DMS 273 (cell line): ENCODE data around the gene PSMD6.

Experiments used
- DNase-seq: peaks from one replicate; lab custom pipeline; 2025; ENCODE audit not compliant: unreplicated experiment; lab: John Stamatoyannopoulos, UW

PSMD6 gene

DNA sequence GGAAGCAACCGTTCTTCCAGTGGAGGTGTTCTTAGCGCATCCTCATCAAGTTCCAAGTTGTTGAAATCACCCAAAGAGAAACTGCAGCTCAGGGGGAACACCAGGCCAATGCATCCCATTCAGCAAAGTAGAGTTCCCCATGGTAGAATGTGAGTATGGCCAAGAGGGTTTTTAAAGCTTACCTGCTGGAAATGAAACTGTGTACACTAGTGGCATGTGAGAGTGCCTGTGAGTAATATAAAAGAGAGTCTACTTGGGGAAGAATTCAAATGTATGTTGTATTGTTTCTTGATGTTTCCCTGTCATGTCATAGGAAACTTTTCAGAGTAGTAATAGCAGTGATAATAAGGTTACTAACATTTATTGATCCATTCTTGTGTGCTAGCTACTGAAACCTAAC lies 43.3 kb downstream of the PSMD6 start:
- no peak for DNase-seq

DNA sequence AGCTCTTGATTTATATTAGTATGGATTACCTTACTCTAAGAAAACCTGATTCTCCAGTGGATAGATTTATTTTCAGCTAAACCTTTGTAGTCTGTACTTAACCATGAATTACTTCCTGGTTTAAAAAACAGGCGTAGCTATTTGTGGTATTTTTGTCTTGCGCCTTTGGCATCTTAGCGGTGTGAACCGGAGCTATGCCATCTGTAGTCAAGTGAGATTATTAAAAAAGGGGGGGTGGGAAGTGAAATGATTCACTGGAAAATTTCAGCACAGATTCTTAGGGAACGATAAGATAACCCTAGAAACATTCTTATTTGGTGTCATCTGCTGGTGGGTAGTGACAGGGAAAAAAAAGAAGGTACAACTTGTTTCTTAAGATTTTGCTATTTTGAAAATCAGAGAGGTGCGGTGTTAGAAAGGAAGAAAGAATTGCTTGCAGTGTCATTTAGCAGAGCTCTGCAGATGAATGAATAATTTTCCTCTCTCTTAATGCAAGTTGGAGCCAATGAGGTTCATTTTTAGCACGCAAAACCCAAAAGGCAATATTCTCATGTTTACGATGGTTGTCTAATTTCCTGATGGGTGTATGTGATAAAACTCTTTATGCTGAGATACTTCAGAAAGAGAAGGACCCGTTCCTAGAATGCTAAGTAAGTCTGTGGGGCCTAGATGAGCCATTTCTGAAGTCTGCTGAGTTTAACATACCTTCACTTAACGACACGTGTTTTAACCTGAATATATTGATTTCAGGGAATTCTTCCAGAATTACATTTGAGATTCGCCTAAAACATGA lies 44.0 kb downstream of the PSMD6 start:
- no peak for DNase-seq

DNA sequence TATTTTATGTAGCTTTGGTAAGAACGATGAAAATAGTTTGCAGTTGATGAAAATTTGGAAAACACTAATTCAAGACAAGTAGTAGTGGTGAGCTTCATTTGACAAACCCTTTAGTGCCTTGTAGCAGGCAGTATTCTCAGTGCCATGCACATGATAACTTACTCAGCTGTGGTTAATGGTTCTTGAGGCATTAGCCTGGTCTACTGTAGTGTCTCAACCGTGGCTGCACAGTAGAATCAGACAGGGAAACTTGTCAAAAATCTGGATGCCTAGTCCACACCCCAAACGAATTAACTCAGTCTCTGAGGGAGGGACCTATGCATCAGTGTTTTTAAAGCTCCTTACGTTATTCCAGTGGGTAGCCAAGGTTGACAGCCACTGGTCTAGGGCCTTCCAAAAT lies 45.4 kb downstream of the PSMD6 start:
- DNase-seq, result no peak

DNA sequence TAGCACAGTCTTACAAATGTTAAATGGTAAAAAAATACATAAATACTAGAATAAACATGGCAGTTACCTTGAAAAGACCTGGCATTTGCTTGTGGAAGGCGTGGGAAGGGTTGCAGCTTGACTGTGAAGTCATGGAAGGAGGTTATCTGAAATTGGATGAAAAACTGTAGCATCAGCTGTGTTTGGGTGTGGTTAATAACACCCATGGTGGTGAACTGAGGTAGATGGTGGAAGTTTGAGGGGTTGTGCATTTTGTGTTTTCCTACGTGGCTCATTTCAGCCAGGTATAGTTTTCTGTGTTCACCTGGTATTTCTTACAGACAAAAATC lies 46.5 kb downstream of the PSMD6 start:
- no peak for DNase-seq

DNA sequence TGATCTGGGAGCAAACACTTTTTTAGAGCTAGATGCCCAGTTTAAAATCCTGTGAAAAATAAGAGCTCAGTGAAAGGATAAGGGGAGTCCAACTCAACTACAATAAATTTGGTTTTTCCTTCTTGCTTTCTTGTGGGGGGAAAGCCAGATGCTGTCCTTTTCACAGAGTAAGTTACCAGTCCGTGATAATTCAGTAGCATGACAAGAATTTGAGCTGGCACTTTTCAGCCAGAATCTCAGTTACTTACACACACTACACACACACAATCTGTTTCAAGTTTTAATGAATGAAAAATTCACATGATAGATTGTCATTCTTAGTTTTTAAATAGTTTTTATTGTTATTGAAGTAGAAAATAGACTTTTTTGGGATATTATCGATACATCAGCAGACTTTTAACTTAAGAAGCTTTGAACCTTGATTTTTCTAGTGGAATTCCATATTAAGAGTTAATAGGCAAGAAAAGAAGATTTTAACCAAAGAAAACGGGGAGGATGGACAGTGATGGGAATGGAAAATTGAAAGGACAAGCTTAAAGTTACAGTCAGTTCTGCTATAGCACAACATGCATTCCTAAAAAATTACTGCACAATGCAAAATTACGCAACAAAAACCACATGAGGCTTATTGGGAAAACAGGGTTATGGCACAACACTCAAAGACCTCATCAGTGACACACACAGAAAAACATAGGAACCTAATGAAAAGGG lies 47.0 kb downstream of the PSMD6 start:
- DNase-seq, result no peak

DNA sequence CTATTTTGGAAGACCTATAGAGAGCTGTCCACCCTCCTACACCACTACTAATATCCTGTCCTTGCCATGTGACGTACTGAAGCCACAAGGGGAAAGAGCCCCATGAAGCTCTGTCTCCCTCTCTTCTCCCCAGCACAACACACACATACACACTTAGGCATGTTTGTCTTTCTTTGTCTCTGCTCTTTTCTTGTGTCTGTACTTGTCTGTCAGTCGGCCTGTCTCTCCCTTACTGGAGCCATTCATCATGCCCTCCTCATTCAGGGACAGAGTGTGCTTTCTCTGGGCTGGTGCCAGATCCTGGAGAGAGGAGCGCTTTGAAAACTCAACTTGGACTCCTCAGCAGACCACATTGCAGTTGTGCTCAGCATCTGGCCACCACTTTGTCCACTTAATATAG lies 47.6 kb downstream of the PSMD6 start:
- peak; percentile 31 for DNase-seq

DNA sequence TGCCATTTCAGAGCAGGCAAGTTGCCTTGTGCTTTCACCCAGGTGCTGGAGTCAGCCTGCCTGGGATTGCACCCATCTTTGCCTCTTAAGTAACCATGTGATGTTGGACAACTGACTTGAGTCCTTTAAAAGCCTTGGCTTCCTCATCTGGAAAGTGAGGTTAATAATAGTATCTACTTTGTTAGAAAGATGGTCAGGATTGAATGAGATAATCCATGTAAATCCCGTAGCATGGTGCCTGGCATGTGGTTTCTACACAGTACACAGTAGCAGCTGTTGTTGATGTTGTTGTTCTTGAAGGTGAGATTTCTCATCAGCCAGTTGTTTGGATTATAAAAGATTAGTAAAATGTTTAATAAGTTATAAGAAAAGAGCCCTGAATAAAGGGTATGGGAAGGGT lies 48.8 kb downstream of the PSMD6 start:
- DNase-seq, result no peak

DNA sequence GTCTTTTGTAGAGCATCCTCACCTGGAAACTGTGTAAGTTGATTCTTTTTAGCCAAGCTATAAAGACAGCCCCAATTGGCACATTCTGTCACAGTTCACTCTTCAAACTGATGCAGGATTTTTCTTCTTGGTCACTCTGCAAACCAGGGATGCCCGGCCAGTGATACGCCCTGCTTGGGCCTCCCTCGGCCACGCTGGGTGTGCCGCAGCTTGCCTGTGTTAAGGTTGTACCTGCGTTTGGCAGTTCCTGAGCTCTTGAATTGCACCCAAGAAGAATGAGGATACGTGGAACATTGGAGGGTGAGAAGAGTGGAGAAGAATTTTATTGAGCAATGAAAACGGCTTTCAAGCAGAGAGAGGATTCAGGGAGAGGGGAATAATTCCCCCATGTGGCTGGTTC lies 49.9 kb downstream of the PSMD6 start:
- no peak for DNase-seq

DNA sequence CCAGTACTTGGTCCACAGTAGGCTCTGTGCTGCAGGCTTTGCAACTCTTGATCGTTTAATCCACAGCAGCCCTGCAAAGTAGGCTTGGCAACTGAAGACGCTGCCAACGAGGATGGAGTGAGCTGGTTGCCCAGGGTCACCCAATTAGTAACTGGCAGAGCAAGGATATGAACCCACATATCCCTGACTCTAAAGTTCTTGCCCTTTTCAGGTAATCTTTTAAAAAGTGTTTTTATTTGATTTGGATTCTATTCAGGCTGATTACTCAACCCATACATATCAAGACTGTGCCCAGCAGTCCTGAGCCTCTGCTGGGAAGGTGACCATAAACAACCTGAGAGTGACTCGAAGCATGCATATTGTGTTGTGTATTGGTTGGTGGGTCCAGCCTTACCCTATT lies 50.3 kb downstream of the PSMD6 start:
- DNase-seq, result no peak

DNA sequence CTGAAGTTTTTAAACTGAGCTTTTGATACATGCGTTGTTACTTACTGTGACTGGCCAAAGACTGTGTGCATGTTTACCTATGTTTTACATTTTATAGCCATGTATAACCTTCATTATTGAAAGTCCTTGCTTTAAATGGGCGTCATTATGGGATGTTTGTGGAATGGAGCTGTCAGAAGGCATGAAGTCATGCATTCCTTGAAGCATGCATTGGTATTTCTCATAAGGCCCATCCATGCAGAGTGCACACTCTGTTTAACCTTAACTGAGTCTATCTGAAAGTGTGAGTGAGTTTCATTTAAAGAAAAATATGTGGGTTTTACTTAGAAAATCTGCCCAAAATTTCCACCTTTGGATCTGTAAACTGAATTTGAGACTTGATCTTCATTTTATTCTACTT lies 51.1 kb downstream of the PSMD6 start:
- no peak for DNase-seq

DNA sequence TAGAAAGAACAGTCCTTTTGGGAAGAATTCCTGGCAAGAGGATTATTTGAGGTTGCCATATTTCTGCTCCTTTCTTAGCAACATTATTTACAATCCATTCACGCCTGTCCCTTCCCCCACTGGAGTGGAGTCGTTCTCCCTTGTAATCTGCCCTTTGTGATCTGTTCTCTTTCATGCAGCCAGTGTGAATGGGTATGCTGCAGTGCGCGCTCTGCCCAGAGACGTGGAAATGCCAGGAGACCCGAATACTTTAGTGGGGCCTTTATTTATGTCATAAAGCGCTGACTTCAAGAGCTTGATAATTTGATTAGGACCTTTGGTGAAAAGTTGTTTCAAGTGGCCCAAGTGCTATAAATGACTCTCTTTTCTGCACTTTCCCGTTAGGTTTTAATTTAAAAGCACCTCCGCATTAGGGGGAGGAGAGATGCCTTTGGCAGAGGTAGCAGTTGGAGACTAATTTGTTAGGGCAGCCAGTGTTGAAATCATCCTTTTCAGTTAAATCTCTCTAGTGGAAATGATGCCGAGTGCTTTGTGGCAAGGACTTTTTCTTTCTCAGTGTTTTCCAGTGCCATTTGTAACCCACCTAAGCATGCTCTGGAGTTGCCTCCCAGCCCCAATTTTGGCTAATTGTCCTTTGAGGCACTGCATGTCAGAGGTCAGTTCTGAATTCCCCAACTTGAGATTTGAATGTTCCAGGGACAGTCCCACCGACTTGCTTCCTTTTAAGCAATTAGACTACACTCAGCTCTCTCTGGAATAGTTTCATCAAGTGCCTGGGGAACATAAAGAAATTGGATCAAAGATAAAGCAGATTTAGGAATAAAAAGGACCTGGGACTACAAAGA lies 52.4 kb downstream of the PSMD6 start:
- no peak for DNase-seq

DNA sequence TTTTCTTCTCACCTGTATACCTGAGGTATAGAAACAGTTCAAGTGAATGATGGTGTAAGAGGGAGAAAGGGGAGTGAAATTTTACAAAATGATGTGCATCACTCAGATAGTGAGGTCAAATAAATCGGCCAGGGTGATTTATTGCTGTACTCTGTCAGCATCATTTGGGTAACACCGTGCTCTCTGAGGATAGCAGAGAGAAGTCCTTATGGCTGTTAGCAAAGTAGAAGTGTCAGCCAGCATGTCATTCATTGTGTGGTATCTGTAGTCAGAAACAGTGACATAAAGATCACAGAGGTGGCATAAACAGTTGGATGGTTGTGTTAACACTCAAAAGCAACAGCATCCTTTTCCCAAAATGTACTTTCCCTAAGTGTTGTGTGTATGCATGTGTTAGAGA lies 53.4 kb downstream of the PSMD6 start:
- DNase-seq, result no peak

DNA sequence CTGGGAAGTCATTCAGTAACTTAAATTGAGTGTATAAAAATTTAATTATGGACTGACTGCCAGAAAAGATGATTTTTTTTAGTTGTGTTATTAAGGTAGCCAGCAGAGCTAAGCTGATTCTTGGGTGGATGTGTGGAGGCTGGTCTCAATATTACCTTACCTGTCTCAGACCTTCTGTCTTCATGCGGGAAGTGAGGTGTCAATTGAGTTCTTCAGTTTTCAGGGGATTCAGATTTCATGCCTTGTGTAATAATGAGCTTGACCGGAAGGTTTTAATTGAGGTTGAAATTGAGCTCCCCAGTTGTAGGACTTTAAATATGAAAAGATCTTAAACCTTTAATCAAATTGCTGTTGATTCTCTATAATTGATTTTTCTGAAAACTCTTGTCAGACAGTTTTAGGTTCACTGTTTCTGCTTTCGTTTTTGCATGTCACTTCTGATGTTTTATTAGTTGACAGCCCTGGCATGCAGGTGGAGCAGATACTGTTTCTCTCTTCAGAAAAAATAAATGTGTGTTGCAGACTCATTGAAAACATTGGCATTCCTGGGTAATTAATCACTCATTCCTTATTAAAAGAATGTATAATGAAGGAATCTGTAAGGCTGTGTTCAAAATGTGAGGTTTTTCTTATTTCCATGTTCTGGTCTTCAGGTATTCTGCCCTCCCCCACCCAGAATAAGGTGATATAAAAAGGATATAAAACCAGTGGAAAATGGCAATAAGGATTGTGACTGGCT lies 54.5 kb downstream of the PSMD6 start:
- no peak for DNase-seq

DNA sequence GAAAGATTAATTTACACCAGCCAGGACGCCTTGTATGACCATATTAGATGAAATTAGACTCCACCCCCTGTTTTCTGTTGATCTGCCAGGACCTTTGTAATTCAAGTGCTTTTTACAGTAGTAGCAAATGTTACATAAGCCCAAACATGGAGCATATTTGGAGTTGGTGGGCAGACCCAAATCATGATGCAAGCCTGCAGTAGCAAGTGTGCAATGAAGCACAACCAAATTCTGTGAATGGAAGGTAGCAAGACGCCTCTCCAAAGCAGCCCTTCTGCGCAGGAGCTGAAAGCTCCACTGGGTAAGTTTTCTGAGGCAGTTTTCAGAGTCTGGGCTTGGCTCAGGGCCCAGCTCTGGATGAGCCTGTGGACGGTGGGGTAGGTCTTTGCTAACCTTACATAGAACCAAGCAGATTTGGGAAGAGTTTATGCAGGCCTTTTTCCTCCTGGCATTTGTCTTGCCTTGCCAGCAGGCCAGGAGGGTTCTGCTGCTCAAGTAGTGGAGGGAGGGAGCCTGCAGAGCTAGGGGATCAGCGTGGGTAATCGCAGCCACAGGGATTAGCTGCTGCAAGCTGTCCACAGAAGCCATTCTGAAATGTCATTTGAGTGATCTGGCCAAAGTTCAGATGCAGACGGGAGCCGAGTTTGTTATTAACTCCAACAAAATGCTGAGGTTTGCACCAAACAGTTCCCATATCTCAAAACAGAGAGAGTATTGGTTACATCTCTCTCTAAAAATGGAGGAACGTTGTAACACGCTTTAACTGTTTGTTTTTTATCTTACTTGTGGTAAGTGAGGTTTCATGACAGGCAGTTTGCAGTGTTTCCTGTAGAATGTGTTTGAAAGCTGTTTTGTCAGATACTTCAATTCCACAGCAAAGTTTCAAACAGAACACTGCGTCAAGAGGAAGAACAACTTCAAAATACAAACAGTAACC lies 55.4 kb downstream of the PSMD6 start:
- DNase-seq, result peak; percentile 82

DNA sequence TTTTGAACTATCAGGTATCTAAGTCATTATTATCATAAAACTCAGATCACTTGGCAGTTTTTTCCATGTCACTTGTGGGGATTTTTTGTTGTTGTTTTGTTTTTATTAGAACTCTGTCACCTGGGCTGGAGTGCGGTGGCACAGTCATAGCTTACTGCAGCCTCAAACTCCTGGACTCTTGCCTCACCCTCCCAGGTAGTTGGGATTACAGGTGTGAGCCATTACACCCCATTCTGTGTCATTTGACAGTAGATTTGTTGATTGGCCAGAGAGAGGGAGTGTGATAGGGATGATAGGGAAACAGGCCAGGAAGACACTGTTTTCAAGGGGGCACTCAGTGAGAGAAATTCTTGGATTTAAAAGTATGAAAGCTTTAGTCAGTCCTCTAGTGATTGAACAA lies 56.4 kb downstream of the PSMD6 start:
- DNase-seq, result no peak

DNA sequence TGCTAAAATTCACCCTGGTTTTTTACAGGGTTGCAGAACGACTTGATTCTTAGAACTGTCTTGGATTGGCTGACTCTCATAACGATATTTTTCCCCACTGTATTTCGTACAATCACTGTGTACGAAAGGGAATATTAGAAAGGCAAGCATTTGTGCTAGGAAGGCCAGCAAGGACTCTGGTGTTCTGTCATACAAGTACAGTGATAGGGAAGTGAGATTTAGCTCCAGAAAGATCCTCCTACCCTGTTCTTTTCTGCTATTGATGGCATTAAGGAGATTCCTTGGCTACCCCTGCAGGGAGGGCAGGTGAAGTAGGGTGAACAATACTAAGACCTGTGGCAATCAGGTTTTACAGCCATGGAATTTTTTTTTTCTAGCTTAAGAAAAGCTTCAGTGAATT lies 57.3 kb downstream of the PSMD6 start:
- DNase-seq, result no peak

DNA sequence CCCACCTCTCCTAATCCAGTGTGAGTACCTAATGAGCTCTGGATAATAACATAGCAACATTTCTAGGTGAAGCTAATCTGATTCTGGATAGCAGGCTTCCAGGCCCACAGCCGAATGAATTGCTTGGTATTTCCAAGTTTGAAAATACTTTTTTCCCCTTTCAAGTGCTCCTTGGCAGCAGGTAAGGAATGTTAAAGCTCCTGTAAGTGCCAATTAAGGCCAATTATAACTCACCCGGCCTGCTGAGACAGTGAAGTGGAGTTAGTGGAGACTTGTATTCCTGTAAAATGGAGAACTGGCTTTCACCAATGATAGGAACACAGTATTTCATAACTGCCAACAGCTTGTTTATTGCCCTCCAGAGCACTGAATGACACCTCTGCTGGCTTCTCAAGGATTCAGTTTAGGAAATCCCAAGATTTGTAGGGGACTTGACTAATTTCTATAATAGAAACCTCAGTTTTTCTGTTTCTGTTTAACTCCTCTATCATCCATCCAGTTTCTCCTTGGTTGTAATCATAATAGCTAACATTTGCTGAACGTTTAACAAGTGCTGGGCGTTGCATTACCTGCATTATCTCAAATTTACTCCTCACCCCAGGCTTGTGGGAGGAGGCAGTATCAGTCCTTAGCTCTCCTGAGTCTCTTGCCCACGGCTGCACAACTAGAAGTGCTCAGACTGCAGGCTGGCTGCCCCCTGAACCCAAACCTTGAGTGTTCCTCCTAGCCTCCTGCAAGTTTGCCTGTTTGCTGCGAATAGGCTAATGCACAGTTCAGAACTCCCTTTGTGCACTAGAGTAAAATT lies 58.4 kb downstream of the PSMD6 start:
- DNase-seq, result peak; percentile 14

DNA sequence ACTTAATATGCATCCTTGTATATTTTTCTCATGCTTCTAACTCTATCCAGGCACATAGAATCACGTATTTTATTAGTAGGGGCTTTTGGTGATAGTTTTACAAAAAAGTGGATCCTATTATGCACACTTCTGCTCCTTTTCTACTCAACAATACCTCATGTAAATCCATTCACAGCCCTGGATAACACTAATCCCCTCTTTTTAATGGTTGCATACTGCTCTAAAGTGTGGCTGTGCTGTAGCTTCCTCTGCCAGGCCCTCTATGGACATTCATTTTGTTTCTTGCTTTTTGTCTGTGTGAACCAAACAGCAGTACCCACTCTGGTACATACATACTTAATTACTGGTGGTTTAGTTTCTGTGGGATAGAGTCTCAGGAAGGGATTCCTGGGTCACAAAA lies 59.8 kb downstream of the PSMD6 start:
- DNase-seq, result no peak

DNA sequence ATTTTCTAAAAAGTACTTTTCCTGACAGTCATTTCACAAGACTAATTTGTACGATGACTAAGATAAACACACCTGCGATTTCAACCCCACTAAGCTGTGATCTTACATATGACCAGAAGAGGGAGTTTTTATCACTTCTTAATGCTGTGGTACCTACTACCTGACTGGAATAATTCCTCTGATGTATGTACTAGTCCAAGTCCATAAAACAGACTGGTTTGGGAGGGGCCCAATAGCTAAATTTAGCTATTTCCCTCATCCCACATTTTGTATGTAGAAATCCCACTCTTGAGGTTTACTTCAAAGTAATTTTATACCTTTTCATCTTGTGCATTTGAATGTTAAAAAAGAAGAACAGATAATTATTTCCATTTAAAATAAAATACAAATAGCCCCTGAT lies 61.4 kb downstream of the PSMD6 start:
- peak; percentile 53 for DNase-seq
